ENCODE measurements around the gene COX19. TPM values are rescaled to one million over a fixed set of nuclear protein-coding genes. Genes with fewer than 3 reads are reported as not detected.
"Not testable (repeated sequence)": the region's sequence is repeated elsewhere in the genome, so short reads cannot be mapped to it uniquely, and the experiment has no call there.

Gene COX19
- polyA plus RNA-seq, 1 donor = 33.5 TPM

GRCh38 chr7:1011297-1012003 is 36.1 kb upstream of the COX19 start:
- no peak overlapping the region for H3K4me3 ChIP-seq (ENCODE audit: low read length)
- peaks cover 14% of the 10 kb centered on the region for H3K4me1 ChIP-seq (ENCODE audit: control insufficient read depth, insufficient read depth, low read length)
- DNase-seq = no peak
- peaks cover 9% of the 10 kb centered on the region for H3K9me3 ChIP-seq (ENCODE audit: control insufficient read depth, low read depth, low read length)
- peaks cover 10% of the 10 kb centered on the region for H3K36me3 ChIP-seq (ENCODE audit: control insufficient read depth, insufficient read depth, low read length)
- no peaks in the 10 kb centered on the region for H3K27me3 ChIP-seq (ENCODE audit: control insufficient read depth, insufficient read depth, low read length)
- H3K27ac ChIP-seq (ENCODE audit: low read length) = no peak overlapping the region
- WGBS (ENCODE audit: insufficient coverage, low lambda C conversion rate) = no CpG with 5 or more reads among the region's 13 CpGs

GRCh38 chr7:1010226-1010625 is 34.9 kb upstream of the COX19 start:
- H3K27me3 ChIP-seq (ENCODE audit: control insufficient read depth, insufficient read depth, low read length) = no peaks in the 10 kb centered on the region
- peaks cover 5% of the 10 kb centered on the region for H3K4me1 ChIP-seq (ENCODE audit: control insufficient read depth, insufficient read depth, low read length)
- no peak overlapping the region for H3K4me3 ChIP-seq (ENCODE audit: low read length)
- WGBS (ENCODE audit: insufficient coverage, low lambda C conversion rate) = no CpG with 5 or more reads among the region's 13 CpGs
- peaks cover 9% of the 10 kb centered on the region for H3K9me3 ChIP-seq (ENCODE audit: control insufficient read depth, low read depth, low read length)
- H3K27ac ChIP-seq (ENCODE audit: low read length) = no peak overlapping the region
- H3K36me3 ChIP-seq (ENCODE audit: control insufficient read depth, insufficient read depth, low read length) = peaks cover 12% of the 10 kb centered on the region
- DNase-seq = no peak

GRCh38 chr7:1009747-1010146 is 34.4 kb upstream of the COX19 start:
- WGBS (ENCODE audit: insufficient coverage, low lambda C conversion rate) = no CpG with 5 or more reads among the region's 22 CpGs
- peaks cover 12% of the 10 kb centered on the region for H3K36me3 ChIP-seq (ENCODE audit: control insufficient read depth, insufficient read depth, low read length)
- H3K4me3 ChIP-seq (ENCODE audit: low read length) = no peak overlapping the region
- no peaks in the 10 kb centered on the region for H3K4me1 ChIP-seq (ENCODE audit: control insufficient read depth, insufficient read depth, low read length)
- no peak overlapping the region for H3K27ac ChIP-seq (ENCODE audit: low read length)
- no peak for DNase-seq
- H3K9me3 ChIP-seq (ENCODE audit: control insufficient read depth, low read depth, low read length) = peaks cover 8% of the 10 kb centered on the region
- no peaks in the 10 kb centered on the region for H3K27me3 ChIP-seq (ENCODE audit: control insufficient read depth, insufficient read depth, low read length)

GRCh38 chr7:1008733-1009363 is 33.5 kb upstream of the COX19 start:
- DNase-seq = no peak
- Histone ChIP-seq H3K4me1 (ENCODE audit: control insufficient read depth, insufficient read depth, low read length) (no peaks in the 10 kb centered on the region), H3K9me3 (ENCODE audit: control insufficient read depth, low read depth, low read length) (peaks cover 5% of the 10 kb centered on the region), H3K36me3 (ENCODE audit: control insufficient read depth, insufficient read depth, low read length) (peaks cover 12% of the 10 kb centered on the region), H3K27me3 (ENCODE audit: control insufficient read depth, insufficient read depth, low read length) (no peaks in the 10 kb centered on the region), H3K27ac (ENCODE audit: low read length) (no peak overlapping the region), H3K4me3 (ENCODE audit: low read length) (no peak overlapping the region)
- 87% methylated on average over 3 of the region's 37 CpGs for WGBS (ENCODE audit: insufficient coverage, low lambda C conversion rate)

GRCh38 chr7:1007901-1008300 is 32.6 kb upstream of the COX19 start:
- Histone ChIP-seq H3K27ac (ENCODE audit: low read length) (no peak overlapping the region), H3K9me3 (ENCODE audit: control insufficient read depth, low read depth, low read length) (peaks cover 5% of the 10 kb centered on the region), H3K4me3 (ENCODE audit: low read length) (no peak overlapping the region), H3K27me3 (ENCODE audit: control insufficient read depth, insufficient read depth, low read length) (no peaks in the 10 kb centered on the region), H3K36me3 (ENCODE audit: control insufficient read depth, insufficient read depth, low read length) (peaks cover 12% of the 10 kb centered on the region), H3K4me1 (ENCODE audit: control insufficient read depth, insufficient read depth, low read length) (no peaks in the 10 kb centered on the region)
- no peak for DNase-seq
- no CpG with 5 or more reads among the region's 15 CpGs for WGBS (ENCODE audit: insufficient coverage, low lambda C conversion rate)

- Histone ChIP-seq H3K4me3 (ENCODE audit: low read length) (no peak overlapping the region), H3K36me3 (ENCODE audit: control insufficient read depth, insufficient read depth, low read length) (peaks cover 12% of the 10 kb centered on the region), H3K27me3 (ENCODE audit: control insufficient read depth, insufficient read depth, low read length) (no peaks in the 10 kb centered on the region), H3K9me3 (ENCODE audit: control insufficient read depth, low read depth, low read length) (peaks cover 5% of the 10 kb centered on the region), H3K4me1 (ENCODE audit: control insufficient read depth, insufficient read depth, low read length) (no peaks in the 10 kb centered on the region), H3K27ac (ENCODE audit: low read length) (no peak overlapping the region)
- no peak for DNase-seq
- no CpG with 5 or more reads among the region's 21 CpGs for WGBS (ENCODE audit: insufficient coverage, low lambda C conversion rate)
Measured at GRCh38 chr7:1005303-1005702, 30.0 kb upstream of the COX19 start.

- Histone ChIP-seq H3K9me3 (ENCODE audit: control insufficient read depth, low read depth, low read length) (peaks cover 4% of the 10 kb centered on the region), H3K27ac (ENCODE audit: low read length) (no peak overlapping the region), H3K36me3 (ENCODE audit: control insufficient read depth, insufficient read depth, low read length) (peaks cover 7% of the 10 kb centered on the region), H3K4me1 (ENCODE audit: control insufficient read depth, insufficient read depth, low read length) (no peaks in the 10 kb centered on the region), H3K27me3 (ENCODE audit: control insufficient read depth, insufficient read depth, low read length) (no peaks in the 10 kb centered on the region), H3K4me3 (ENCODE audit: low read length) (no peak overlapping the region)
- no peak for DNase-seq
- no CpG with 5 or more reads among the region's 32 CpGs for WGBS (ENCODE audit: insufficient coverage, low lambda C conversion rate)
Measured at GRCh38 chr7:1004018-1004852, 28.9 kb upstream of the COX19 start.

GRCh38 chr7:1002445-1002844 is 27.1 kb upstream of the COX19 start:
- not testable (repeated sequence) for H3K36me3 ChIP-seq (ENCODE audit: control insufficient read depth, insufficient read depth, low read length); H3K27ac ChIP-seq (ENCODE audit: low read length); H3K4me1 ChIP-seq (ENCODE audit: control insufficient read depth, insufficient read depth, low read length); H3K9me3 ChIP-seq (ENCODE audit: control insufficient read depth, low read depth, low read length); DNase-seq; H3K27me3 ChIP-seq (ENCODE audit: control insufficient read depth, insufficient read depth, low read length); H3K4me3 ChIP-seq (ENCODE audit: low read length)
- no CpG with 5 or more reads among the region's 7 CpGs for WGBS (ENCODE audit: insufficient coverage, low lambda C conversion rate)

- H3K9me3 ChIP-seq (ENCODE audit: control insufficient read depth, low read depth, low read length); DNase-seq; H3K4me3 ChIP-seq (ENCODE audit: low read length); H3K4me1 ChIP-seq (ENCODE audit: control insufficient read depth, insufficient read depth, low read length); H3K36me3 ChIP-seq (ENCODE audit: control insufficient read depth, insufficient read depth, low read length); H3K27ac ChIP-seq (ENCODE audit: low read length); H3K27me3 ChIP-seq (ENCODE audit: control insufficient read depth, insufficient read depth, low read length): not testable (repeated sequence)
- no CpG with 5 or more reads among the region's 4 CpGs for WGBS (ENCODE audit: insufficient coverage, low lambda C conversion rate)
Measured at GRCh38 chr7:1002026-1002425, 26.7 kb upstream of the COX19 start.

- H3K9me3 ChIP-seq (ENCODE audit: control insufficient read depth, low read depth, low read length); H3K4me1 ChIP-seq (ENCODE audit: control insufficient read depth, insufficient read depth, low read length); H3K27ac ChIP-seq (ENCODE audit: low read length); H3K27me3 ChIP-seq (ENCODE audit: control insufficient read depth, insufficient read depth, low read length); H3K4me3 ChIP-seq (ENCODE audit: low read length); DNase-seq; H3K36me3 ChIP-seq (ENCODE audit: control insufficient read depth, insufficient read depth, low read length): not testable (repeated sequence)
- no CpG with 5 or more reads among the region's 14 CpGs for WGBS (ENCODE audit: insufficient coverage, low lambda C conversion rate)
Measured at GRCh38 chr7:1001069-1001770, 25.9 kb upstream of the COX19 start.
